Smooth muscle cell (in vitro differentiated cells): ENCODE measurements around the gene RPL27. TPM values are rescaled to one million over a fixed set of nuclear protein-coding genes. Genes with fewer than 3 reads are reported as not detected.
A peak's percentile ranks its signal among the peaks of the same experiment; 100 is the strongest.

Experiments used
- DNase-seq: peaks from one replicate; lab custom pipeline; 2025; ENCODE audit not compliant: unreplicated experiment; lab: John Stamatoyannopoulos, UW
- H2AFZ ChIP-seq: fragments of 200-600 bp; sonication (generic); 2 replicates; pipeline ENCODE4 v1.6.0; 2016; ENCODE audit warnings: antibody characterized with exemption, low read depth, mild to moderate bottlenecking
- H3F3A ChIP-seq: fragments of 200-600 bp; sonication (generic); 2 replicates; pipeline ENCODE4 v1.6.0; 2017; ENCODE audit warnings: antibody characterized with exemption, low read depth
- H3K27ac ChIP-seq: fragments of 200-600 bp; sonication (generic); 2 replicates; pipeline ENCODE4 v1.5.1; 2016; ENCODE audit warnings: low read depth, mild to moderate bottlenecking
- H3K27me3 ChIP-seq: fragments of 200-600 bp; sonication (generic); 2 replicates; pipeline ENCODE4 v1.6.1; 2016; ENCODE audit warnings: low read depth, mild to moderate bottlenecking
- H3K36me3 ChIP-seq: fragments of 200-600 bp; sonication (generic); 2 replicates; pipeline ENCODE4 v1.5.1; 2016; ENCODE audit warnings: low read depth
- H3K4me1 ChIP-seq: fragments of 200-600 bp; sonication (generic); 2 replicates; pipeline ENCODE4 v1.5.1; 2016; ENCODE audit warnings: low read depth
- H3K4me2 ChIP-seq: fragments of 200-600 bp; sonication (generic); 2 replicates; pipeline ENCODE4 v1.6.0; 2016; ENCODE audit warnings: mild to moderate bottlenecking
- H3K4me3 ChIP-seq: fragments of 200-600 bp; sonication (generic); 2 replicates; pipeline ENCODE4 v1.5.1; 2016; ENCODE audit warnings: mild to moderate bottlenecking
- H3K79me2 ChIP-seq: fragments of 200-600 bp; sonication (generic); 2 replicates; pipeline ENCODE4 v1.6.0; 2016; ENCODE audit warnings: low read depth, mild to moderate bottlenecking
- H3K9ac ChIP-seq: fragments of 200-600 bp; sonication (generic); 2 replicates; pipeline ENCODE4 v1.6.0; 2016; ENCODE audit warnings: low read depth
- H3K9me3 ChIP-seq: fragments of 200-600 bp; sonication (generic); replicated peaks from 2 replicates; pipeline ENCODE4 v1.5.1; 2016; ENCODE audit warnings: low read depth
- H4K20me1 ChIP-seq: fragments of 200-600 bp; sonication (generic); 2 replicates; pipeline ENCODE4 v1.6.0; 2016; ENCODE audit warnings: low read depth
- WGBS: methylation state at CpG from one replicate; pipeline ENCODE4 v1.1.7; 2016; ENCODE audit warnings: low lambda C conversion rate; 5-methylcytosine and 5-hydroxymethylcytosine counted together
- polyA plus RNA-seq: library from polyadenylated mRNA; unstranded; fragments of >200 nt; fragmentation: Nextera tagmentation; extraction: Ambion mirVana; gene quantifications from 2 replicates; pipeline ENCODE4 v1.2.1, GENCODE V29; 2016
- total RNA-seq: library from RNA; depleted of rRNA; stranded (reverse); fragments of >200 nt; gene quantifications from 2 replicates; pipeline ENCODE4 v1.2.3, GENCODE V29; 2014
- TF ChIP-seq, protein P1 (sequence below): fragments of 200-600 bp; sonication (generic); IDR thresholded peaks from 2 replicates; pipeline ENCODE4 v1.5.1; 2017; ENCODE audit warnings: borderline replicate concordance, mild to moderate bottlenecking, antibody characterized with exemption; ENCODE audit not compliant: insufficient read depth, poor library complexity, severe bottlenecking

Gene RPL27
- total and polyA plus RNA-seq, 2 experiments from 2014 or later: 963 to 2,084 TPM

- WGBS: 95% methylated on average over 7 of the region's 7 CpGs
- DNase-seq: no peak
- Histone ChIP-seq H3F3A (peaks cover 5% of the 10 kb centered on the region), H3K27me3 (no peaks in the 10 kb centered on the region), H3K4me2 (no peak overlapping the region), H3K27ac (no peak overlapping the region), H3K4me1 (peaks cover 6% of the 10 kb centered on the region), H4K20me1 (peaks cover 42% of the 10 kb centered on the region), H3K36me3 (no peaks in the 10 kb centered on the region), H3K4me3 (no peak overlapping the region), H3K9me3 (no peaks in the 10 kb centered on the region), H2AFZ (no peak overlapping the region), H3K9ac (no peak overlapping the region), H3K79me2 (peaks cover 20% of the 10 kb centered on the region)
- TF ChIP-seq, protein P1, sequence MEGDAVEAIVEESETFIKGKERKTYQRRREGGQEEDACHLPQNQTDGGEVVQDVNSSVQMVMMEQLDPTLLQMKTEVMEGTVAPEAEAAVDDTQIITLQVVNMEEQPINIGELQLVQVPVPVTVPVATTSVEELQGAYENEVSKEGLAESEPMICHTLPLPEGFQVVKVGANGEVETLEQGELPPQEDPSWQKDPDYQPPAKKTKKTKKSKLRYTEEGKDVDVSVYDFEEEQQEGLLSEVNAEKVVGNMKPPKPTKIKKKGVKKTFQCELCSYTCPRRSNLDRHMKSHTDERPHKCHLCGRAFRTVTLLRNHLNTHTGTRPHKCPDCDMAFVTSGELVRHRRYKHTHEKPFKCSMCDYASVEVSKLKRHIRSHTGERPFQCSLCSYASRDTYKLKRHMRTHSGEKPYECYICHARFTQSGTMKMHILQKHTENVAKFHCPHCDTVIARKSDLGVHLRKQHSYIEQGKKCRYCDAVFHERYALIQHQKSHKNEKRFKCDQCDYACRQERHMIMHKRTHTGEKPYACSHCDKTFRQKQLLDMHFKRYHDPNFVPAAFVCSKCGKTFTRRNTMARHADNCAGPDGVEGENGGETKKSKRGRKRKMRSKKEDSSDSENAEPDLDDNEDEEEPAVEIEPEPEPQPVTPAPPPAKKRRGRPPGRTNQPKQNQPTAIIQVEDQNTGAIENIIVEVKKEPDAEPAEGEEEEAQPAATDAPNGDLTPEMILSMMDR: no peak
These were observed 18.0 kb downstream of the RPL27 start for GRCh38 chr17:43016216-43016615.

- H3K36me3 ChIP-seq: no peaks in the 10 kb centered on the region
- H3K4me1 ChIP-seq: peaks cover 6% of the 10 kb centered on the region
- no peaks in the 10 kb centered on the region for H3K27me3 ChIP-seq
- H3K4me2 ChIP-seq: no peak overlapping the region
- no peaks in the 10 kb centered on the region for H3K9me3 ChIP-seq
- DNase-seq: no peak
- H3K9ac ChIP-seq: no peak overlapping the region
- no peak overlapping the region for H3K4me3 ChIP-seq
- TF ChIP-seq, protein P1: no peak
- peaks cover 42% of the 10 kb centered on the region for H4K20me1 ChIP-seq
- peaks cover 5% of the 10 kb centered on the region for H3F3A ChIP-seq
- H2AFZ ChIP-seq: no peak overlapping the region
- 87% methylated on average over 19 of the region's 19 CpGs for WGBS
- H3K27ac ChIP-seq: no peak overlapping the region
- peaks cover 29% of the 10 kb centered on the region for H3K79me2 ChIP-seq
These were observed 20.0 kb downstream of the RPL27 start for GRCh38 chr17:43018008-43018853.

GRCh38 chr17:43018932-43019331 lies 20.7 kb downstream of the RPL27 start:
- Histone ChIP-seq H3K9me3 (no peaks in the 10 kb centered on the region), H4K20me1 (peaks cover 42% of the 10 kb centered on the region), H3K36me3 (no peaks in the 10 kb centered on the region), H3K27ac (no peak overlapping the region), H3K4me2 (peak overlapping the region; percentile 100), H3K9ac (no peak overlapping the region), H3K27me3 (no peaks in the 10 kb centered on the region), H3K4me1 (peaks cover 6% of the 10 kb centered on the region), H2AFZ (no peak overlapping the region), H3F3A (peaks cover 5% of the 10 kb centered on the region), H3K79me2 (peaks cover 29% of the 10 kb centered on the region), H3K4me3 (no peak overlapping the region)
- 71% methylated on average over 4 of the region's 4 CpGs for WGBS
- DNase-seq: no peak
- TF ChIP-seq, protein P1: no peak
